Endothelial cell of umbilical vein (primary cell): Measurements from ENCODE around the gene ATN1. TPM values are rescaled to one million over a fixed set of nuclear protein-coding genes. Genes with fewer than 3 reads are reported as not detected.

ENCODE experiments used
- BruUV-seq: library from RNA; stranded (reverse); fragments of 400-500 nt; replicated peaks from 2 replicates; lab custom pipeline; 2021; lab: Mats Ljungman, UMichigan
- CTCF ChIA-PET: fragments of 300-600, 350-600 bp; sonication (Branson Sonifier 250); formaldehyde crosslinking; loops from one replicate; lab custom pipeline; 2021; ENCODE audit warnings: antibody characterized with exemption, inconsistent platforms; lab: Charles Lee
- POLR2A ChIA-PET: fragments of 300-600, 350-600 bp; sonication (Branson Sonifier 250); formaldehyde crosslinking; loops from one replicate; lab custom pipeline; 2021; ENCODE audit warnings: antibody characterized with exemption, inconsistent platforms; lab: Charles Lee
- DNase-seq: peaks from one replicate; pipeline ENCODE4 v3.0.0-alpha.2; 2011; ENCODE audit warnings: low read depth, low spot score
- FAIRE-seq: peaks from 2 replicates; lab custom pipeline; 2011; peaks lifted over from hg19 to GRCh38; lab: Jason Lieb, UNC
- H2AFZ ChIP-seq: 2 replicates; pipeline ENCODE4 v1.6.0; 2012; ENCODE audit warnings: low read depth, low read length, control low read depth, inconsistent platforms
- H3K27ac ChIP-seq: 2 replicates; pipeline ENCODE4 v1.5.1; 2011; ENCODE audit warnings: low read depth, mild to moderate bottlenecking, control low read depth, low read length, moderate library complexity; ENCODE audit not compliant: insufficient read depth
- H3K27me3 ChIP-seq, 2 experiments: 2 replicates each; pipeline versions ENCODE4 v1.6.0 to v1.6.1; 2011; ENCODE audit warnings: low read length in 2 of 2, mixed read lengths in 1 of 2; ENCODE audit not compliant: control insufficient read depth in 2 of 2, insufficient read depth in 2 of 2
- H3K36me3 ChIP-seq, 2 experiments: 2 replicates in 1 of 2; 3 replicates in 1 of 2; pipeline ENCODE4 v1.5.1; 2011; ENCODE audit warnings: low read length in 2 of 2, mild to moderate bottlenecking in 1 of 2, moderate library complexity in 1 of 2; ENCODE audit not compliant: control insufficient read depth in 2 of 2, insufficient read depth in 2 of 2; ENCODE audit errors: extremely low read depth in 1 of 2
- H3K4me1 ChIP-seq: 3 replicates; pipeline ENCODE4 v1.5.1; 2011; ENCODE audit warnings: mild to moderate bottlenecking, low read length; ENCODE audit not compliant: control insufficient read depth, insufficient read depth; ENCODE audit errors: extremely low read depth
- H3K4me2 ChIP-seq: 2 replicates; pipeline ENCODE4 v1.6.1; 2011; ENCODE audit warnings: low read length, control low read depth, mixed read lengths; ENCODE audit not compliant: insufficient read depth
- H3K4me3 ChIP-seq, 3 experiments: fragments of 200-600 bp in 1 of 3; sonication (generic), shearing (Covaris generic) in 1 of 3; replicated peaks in 1 of 3; 2 replicates each; pipeline ENCODE4 v1.5.1; 2011 to 2016; ENCODE audit warnings: control low read depth in 3 of 3, low read length in 3 of 3, mild to moderate bottlenecking in 2 of 3, inconsistent platforms in 1 of 3, low read depth in 1 of 3, moderate library complexity in 1 of 3; ENCODE audit not compliant: insufficient read depth in 1 of 3
- H3K79me2 ChIP-seq: 2 replicates; pipeline ENCODE4 v1.6.0; 2012; ENCODE audit warnings: low read length, inconsistent platforms; ENCODE audit not compliant: control insufficient read depth, insufficient read depth
- H3K9ac ChIP-seq: replicated peaks from 2 replicates; pipeline ENCODE3; 2011; ENCODE audit warnings: low read length, control low read depth; ENCODE audit not compliant: insufficient read depth; ENCODE audit errors: extremely low read depth
- H3K9me1 ChIP-seq: replicated peaks from 3 replicates; pipeline ENCODE4 v1.6.0; 2011; ENCODE audit warnings: mild to moderate bottlenecking, low read length; ENCODE audit not compliant: control insufficient read depth, insufficient read depth; ENCODE audit errors: extremely low read depth
- H3K9me3 ChIP-seq: replicated peaks from 2 replicates; pipeline ENCODE4 v1.5.1; 2012; ENCODE audit warnings: low read length, inconsistent platforms; ENCODE audit not compliant: control insufficient read depth, insufficient read depth
- H4K20me1 ChIP-seq: replicated peaks from 2 replicates; pipeline ENCODE3; 2011; ENCODE audit warnings: mild to moderate bottlenecking, low read length; ENCODE audit not compliant: control insufficient read depth, insufficient read depth; ENCODE audit errors: extremely low read depth
- FOS ChIP-seq: IDR thresholded peaks from 2 replicates; pipeline ENCODE4 v1.6.1; 2011; ENCODE audit warnings: mild to moderate bottlenecking, low read length, moderate library complexity, borderline replicate concordance; ENCODE audit not compliant: insufficient read depth
- JUN ChIP-seq: IDR thresholded peaks from 2 replicates; pipeline ENCODE4 v1.6.1; 2011; ENCODE audit warnings: borderline replicate concordance, low read depth; ENCODE audit not compliant: insufficient read length, insufficient read depth
- MYC ChIP-seq: IDR thresholded peaks from one replicate; pipeline ENCODE4 v1.6.1; 2011; ENCODE audit warnings: mild to moderate bottlenecking, low read depth, low read length
- POLR2AphosphoS5 ChIP-seq: IDR thresholded peaks from 2 replicates; pipeline ENCODE4 v1.6.1; 2012; ENCODE audit warnings: low read depth, mild to moderate bottlenecking, control low read depth, low read length, moderate library complexity; ENCODE audit not compliant: insufficient read depth
- dilution Hi-C: fragments of 300-500 bp; cut with MboI; formaldehyde crosslinking; loops from one replicate; pipeline ENCODE4 v1.15.0; 2019; ENCODE audit warnings: low sequenced_read_pairs; ENCODE audit not compliant: extremely low pct_ligation_motif_present
- intact Hi-C: fragments of 100-400 bp; cut with micrococcal nuclease; formaldehyde crosslinking; loops from one replicate; pipeline ENCODE4 v1.10.0; 2022
- polyA plus RNA-seq, 4 experiments: library from polyadenylated mRNA; depleted of rRNA in 3 of 4; stranded (reverse) in 3 of 4; unstranded in 1 of 4; fragments of >200 nt; gene quantifications; 2 replicates each; pipeline versions ENCODE4 v1.2.1 to v1.2.3, GENCODE V29; 2011 to 2012; ENCODE audit warnings: missing spikeins in 1 of 4
- total RNA-seq: library from RNA; stranded (reverse); gene quantifications from 2 replicates; pipeline ENCODE4 v1.2.3, GENCODE V29; 2021
- TF ChIP-seq, protein P1 (sequence below), 2 donors: IDR thresholded peaks; 1 replicate in 1 of 2; 2 replicates in 1 of 2; pipeline ENCODE4 v1.5.1; 2011; ENCODE audit warnings: low read length in 2 of 2, mild to moderate bottlenecking in 2 of 2, moderate library complexity in 2 of 2, control low read depth in 1 of 2, inconsistent platforms in 1 of 2, low read depth in 1 of 2; ENCODE audit not compliant: insufficient read depth in 1 of 2; ENCODE audit errors: extremely low read depth in 1 of 2

The ATN1 gene
- total and polyA plus RNA-seq, 2 donors (not counting 3 experiments of a cell fraction or from before 2014, with no cell fraction given) = 46.4 to 117 TPM

- no peak for DNase-seq
- Histone ChIP-seq H4K20me1 (no peaks in the 10 kb centered on the region), H3K9me1 (no peaks in the 10 kb centered on the region), H3K4me1 (peaks cover 16% of the 10 kb centered on the region), H3K27me3 (no peaks in the 10 kb centered on the region), H3K79me2 (no peaks in the 10 kb centered on the region), H3K36me3 (peaks cover 3 to 36% of the 10 kb centered on the region in 2 experiments), H3K9ac (no peak overlapping the region), H3K4me3 (no peak overlapping the region), H3K9me3 (no peaks in the 10 kb centered on the region), H3K4me2 (no peak overlapping the region), H3K27ac (no peak overlapping the region), H2AFZ (no peak overlapping the region)
- no peak for FAIRE-seq
- TF ChIP-seq FOS (no peak), MYC (no peak), JUN (no peak), POLR2AphosphoS5 (no peak)
- TF ChIP-seq, protein P1, sequence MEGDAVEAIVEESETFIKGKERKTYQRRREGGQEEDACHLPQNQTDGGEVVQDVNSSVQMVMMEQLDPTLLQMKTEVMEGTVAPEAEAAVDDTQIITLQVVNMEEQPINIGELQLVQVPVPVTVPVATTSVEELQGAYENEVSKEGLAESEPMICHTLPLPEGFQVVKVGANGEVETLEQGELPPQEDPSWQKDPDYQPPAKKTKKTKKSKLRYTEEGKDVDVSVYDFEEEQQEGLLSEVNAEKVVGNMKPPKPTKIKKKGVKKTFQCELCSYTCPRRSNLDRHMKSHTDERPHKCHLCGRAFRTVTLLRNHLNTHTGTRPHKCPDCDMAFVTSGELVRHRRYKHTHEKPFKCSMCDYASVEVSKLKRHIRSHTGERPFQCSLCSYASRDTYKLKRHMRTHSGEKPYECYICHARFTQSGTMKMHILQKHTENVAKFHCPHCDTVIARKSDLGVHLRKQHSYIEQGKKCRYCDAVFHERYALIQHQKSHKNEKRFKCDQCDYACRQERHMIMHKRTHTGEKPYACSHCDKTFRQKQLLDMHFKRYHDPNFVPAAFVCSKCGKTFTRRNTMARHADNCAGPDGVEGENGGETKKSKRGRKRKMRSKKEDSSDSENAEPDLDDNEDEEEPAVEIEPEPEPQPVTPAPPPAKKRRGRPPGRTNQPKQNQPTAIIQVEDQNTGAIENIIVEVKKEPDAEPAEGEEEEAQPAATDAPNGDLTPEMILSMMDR (IDR thresholded peaks at IDR 0.05; ENCODE audit: extremely low read depth in 1 of 2, insufficient read depth in 1 of 2, low read depth in 1 of 2, low read length in 2 of 2) = no peak
- TSS peak; percentile 5 for BruUV-seq
- POLR2A ChIA-PET = interaction anchor here (1.4 to 2.8 kb wide), 2 partner anchors 10 to 12 kb away, joined by 4 to 16 read pairs; no protein-coding TSS in a partner anchor
- CTCF ChIA-PET = interaction anchor here (1.0 to 5.3 kb wide), 11 partner anchors 10 to 72 kb away, joined by 3 to 94 read pairs (median 9); partner anchors contain the start of genes ATN1, EMG1, PHB2 and SPSB2
- dilution Hi-C loops = no loop called here
- intact Hi-C loops = loop anchor here (1.0 kb wide), 3 partner anchors 14 to 69 kb away; partner anchors contain the start of genes EMG1 and PHB2
Measured at GRCh38 chr12:6938353-6939190, 10.8 kb downstream of the ATN1 start.
